GM13976 (cell line): ENCODE measurements around the gene MPND.

ENCODE experiments used
- DNase-seq: peaks from one replicate; pipeline ENCODE4 v3.0.0; 2012; ENCODE audit warnings: low spot score
- in situ Hi-C: fragments of 300-500 bp; cut with MboI; formaldehyde crosslinking; loops from one replicate; pipeline ENCODE4 v1.12.0; 2022; ENCODE audit warnings: low sequenced_read_pairs, mixed read lengths, inconsistent platforms; ENCODE audit not compliant: unreplicated experiment
- TF ChIP-seq, protein P1 (sequence below): IDR thresholded peaks from 2 replicates; pipeline ENCODE4 v1.5.1; 2012; ENCODE audit warnings: borderline replicate concordance, mild to moderate bottlenecking; ENCODE audit not compliant: insufficient read depth; ENCODE audit errors: extremely low read depth, missing control alignments, control extremely low read depth

MPND gene

DNA sequence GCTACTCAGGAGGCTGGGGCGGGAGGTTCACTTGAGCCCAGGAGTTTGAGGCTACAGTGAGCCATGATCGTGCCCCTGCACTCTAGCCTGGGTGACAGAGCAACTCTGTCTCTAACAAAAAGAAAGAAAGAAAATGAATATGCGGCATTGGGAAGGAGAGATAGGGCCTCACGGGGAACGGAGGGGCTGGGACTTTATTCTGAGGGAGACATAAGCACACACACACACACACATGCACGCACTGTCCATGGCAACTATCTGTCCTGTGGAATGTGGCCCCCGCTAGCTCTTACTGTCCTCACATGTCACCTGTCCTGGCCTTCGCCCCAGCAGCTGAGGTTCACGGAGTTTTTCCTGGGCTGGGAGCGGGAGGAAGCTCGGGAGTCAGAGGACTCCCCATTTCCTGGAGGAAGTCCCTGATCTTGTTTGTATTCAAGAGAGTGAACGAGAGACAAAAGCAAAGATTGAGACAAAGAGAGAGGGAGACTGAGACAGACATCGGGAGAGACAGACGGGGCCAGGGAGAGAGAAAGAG, 5.4 kb upstream of the MPND start:
- no peak for DNase-seq
- in situ Hi-C loops: no loop called here
- TF ChIP-seq, protein P1, sequence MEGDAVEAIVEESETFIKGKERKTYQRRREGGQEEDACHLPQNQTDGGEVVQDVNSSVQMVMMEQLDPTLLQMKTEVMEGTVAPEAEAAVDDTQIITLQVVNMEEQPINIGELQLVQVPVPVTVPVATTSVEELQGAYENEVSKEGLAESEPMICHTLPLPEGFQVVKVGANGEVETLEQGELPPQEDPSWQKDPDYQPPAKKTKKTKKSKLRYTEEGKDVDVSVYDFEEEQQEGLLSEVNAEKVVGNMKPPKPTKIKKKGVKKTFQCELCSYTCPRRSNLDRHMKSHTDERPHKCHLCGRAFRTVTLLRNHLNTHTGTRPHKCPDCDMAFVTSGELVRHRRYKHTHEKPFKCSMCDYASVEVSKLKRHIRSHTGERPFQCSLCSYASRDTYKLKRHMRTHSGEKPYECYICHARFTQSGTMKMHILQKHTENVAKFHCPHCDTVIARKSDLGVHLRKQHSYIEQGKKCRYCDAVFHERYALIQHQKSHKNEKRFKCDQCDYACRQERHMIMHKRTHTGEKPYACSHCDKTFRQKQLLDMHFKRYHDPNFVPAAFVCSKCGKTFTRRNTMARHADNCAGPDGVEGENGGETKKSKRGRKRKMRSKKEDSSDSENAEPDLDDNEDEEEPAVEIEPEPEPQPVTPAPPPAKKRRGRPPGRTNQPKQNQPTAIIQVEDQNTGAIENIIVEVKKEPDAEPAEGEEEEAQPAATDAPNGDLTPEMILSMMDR: no peak

DNA sequence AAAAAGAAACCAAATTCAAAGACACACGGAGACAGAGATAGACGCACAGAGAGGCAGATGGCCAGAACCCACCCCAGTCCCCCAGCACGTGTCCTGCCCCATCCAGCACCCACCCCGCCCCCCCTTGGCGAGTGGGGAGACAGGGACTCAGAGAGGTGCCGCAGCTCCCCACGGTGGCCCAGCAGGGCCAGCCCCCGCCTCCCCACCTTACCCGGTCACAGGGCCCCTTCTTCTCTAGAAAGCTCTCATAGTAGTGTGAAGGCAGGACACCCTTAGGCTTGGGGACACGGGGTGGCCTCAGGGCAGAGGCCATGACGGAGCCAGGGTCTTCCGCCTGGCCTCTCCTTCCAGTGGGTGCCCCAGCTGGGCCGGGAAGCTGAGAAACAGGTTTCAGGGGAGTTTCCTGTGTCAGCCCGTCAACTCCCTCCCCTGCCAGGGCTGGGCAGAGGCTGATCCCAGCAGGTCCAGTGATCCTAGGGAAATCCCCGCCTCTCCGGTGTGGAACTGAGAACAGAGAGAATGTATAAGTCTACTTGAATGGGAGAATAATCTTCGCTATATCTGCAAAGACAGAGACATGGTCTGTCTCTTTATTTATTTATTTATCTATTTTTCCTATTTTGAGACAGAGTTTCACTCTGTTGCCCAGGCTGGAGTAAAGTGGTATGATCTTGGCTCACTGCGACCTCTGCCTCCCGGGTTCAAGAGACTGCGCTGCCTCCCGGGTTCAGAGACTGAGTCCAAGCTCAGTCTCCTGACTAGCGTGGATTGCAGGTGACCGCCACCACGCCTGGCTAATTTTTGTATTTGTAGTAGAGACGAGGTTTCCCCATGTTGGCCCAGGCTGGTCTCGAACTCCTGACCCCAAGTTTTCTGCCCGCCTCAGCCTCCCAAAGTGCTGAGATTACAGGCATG, 4.7 kb upstream of the MPND start, which contains the start of gene STAP2:
STAP2 (minus strand) TSS at position 387 of the 915 bp plus-strand sequence; CDS start at position 313, 74 bp downstream.
- TF ChIP-seq, protein P1: no peak
- DNase-seq: peak; percentile 53

DNA sequence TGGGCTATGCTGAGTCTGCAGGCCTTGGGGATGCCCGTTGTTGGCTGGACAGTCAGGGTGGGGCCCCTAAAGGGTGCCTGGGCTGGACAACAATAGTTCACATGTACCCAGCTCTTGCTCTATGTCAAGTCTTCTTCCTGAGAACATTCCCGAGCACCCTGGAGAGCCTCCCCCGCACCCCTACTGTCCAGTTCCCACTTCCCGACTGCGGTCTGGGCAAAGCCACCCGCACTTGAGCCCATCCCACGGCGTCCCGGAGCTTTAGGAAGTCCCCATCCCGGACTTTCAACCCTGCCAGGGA, 1.1 kb upstream of the MPND start:
- TF ChIP-seq, protein P1: no peak
- in situ Hi-C loops: no loop called here
- peak; percentile 10 for DNase-seq

More for the DNA sequence above, 4.7 kb upstream of the MPND start, which contains the start of gene STAP2:
- in situ Hi-C loops: no loop called here

DNA sequence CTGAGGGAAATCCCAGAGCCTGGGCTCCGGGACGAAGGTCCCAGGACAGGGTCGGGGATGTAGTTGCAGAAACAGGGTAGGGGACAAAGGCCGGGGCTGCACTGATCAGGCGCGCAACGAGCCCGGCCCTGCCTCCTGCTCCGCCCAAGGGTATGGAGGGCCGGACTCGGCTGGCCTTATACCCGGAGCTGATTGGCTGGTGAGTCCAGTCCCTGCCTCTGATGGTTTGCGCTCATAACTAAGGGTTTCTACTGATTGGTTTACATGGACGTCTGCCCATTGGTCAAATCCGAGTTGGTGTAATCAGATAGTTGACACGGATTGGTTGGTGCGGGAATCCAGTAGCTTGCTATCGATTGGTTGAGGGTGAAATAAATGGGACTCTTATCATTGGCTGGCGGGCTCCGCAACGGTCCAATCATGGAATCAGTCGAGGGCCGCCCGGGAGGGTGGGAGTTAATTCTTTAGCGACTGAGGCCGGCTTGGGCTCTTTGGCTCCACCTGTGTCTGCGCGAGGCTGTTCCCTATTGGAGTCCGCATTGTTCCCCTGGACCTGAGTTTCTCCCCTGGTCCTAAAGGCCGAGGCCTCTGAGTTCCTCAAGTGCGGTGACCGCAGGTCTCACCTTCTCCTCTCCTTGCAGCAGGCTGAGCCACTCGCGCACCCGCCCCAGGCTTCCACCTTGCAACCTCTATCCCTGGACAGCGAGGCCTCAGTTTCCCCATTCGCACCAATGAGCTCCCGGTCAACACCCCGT, 570 bp upstream of the MPND start:
- DNase-seq: peak; percentile 93
- TF ChIP-seq, protein P1: no peak
- in situ Hi-C loops: no loop called here

DNA sequence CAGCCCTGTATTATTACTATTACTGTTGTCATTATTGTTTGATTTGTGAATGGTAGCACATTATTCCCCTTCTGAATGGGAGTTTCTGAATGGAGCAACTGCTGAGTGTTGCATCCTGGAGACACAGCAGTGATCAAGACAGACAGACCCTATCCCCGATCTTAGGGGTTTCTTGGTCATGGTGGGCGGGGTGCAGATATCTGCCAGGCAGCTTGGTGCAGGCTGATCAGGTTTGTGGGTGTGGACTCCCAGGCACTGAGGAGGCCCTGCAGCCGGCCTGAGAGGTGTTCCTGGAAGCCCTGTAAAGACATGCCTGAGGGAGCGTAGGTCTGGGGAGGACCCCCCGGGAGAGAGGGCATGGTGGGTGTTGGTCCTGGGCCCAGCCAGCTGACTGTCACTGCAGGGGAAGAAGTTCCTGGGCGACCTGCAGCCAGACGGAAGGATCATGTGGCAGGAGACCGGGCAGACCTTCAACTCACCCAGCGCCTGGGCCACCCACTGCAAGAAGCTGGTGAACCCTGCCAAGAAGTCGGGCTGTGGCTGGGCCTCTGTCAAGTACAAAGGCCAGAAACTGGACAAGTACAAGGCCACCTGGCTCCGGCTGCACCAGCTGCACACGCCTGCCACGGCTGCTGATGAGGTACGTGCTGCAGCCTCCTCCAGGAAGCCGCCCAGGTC, 2.1 kb downstream of the MPND start:
- DNase-seq: no peak
- TF ChIP-seq, protein P1: no peak
- in situ Hi-C loops: no loop called here

DNA sequence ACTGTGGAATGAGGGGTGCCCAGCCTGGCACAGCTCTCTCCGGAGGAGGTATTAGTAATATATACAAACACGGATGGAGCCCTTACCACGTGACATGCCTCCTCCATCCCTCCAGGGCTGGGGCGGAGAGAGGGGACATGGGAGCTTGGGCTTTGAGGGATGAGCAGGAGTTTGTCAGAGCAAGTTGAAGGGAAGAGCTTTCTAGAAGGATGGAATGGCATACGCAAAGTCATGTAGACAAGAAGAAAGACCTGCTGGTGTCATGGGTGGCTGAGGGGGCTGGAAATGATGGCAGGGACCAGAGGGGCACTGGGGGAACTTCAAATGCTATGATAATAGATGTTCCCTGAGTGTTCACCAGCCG, 2.6 kb downstream of the MPND start:
- TF ChIP-seq, protein P1: no peak
- in situ Hi-C loops: no loop called here
- no peak for DNase-seq
